IMR-90 (cell line): ENCODE data around the gene PELI3. TPM values are rescaled to one million over a fixed set of nuclear protein-coding genes. Genes with fewer than 3 reads are reported as not detected.

Source experiments
- ATAC-seq: fragments of 200-7000 bp; cut with Tn5 transposase; 2 replicates; pipeline ENCODE4 v1.9.1; 2020; ENCODE audit warnings: low read depth, mild to moderate bottlenecking, moderate library complexity
- BruUV-seq: library from RNA; stranded (reverse); fragments of 400-500 nt; replicated peaks from 2 replicates; lab custom pipeline; 2021; lab: Mats Ljungman, UMichigan
- CTCF ChIA-PET: fragments of 300-600 bp; formaldehyde crosslinking; extraction: SDS; loops from one replicate; lab custom pipeline; 2021; ENCODE audit warnings: antibody characterized with exemption; lab: Yijun Ruan, JAX
- POLR2A ChIA-PET: fragments of 300-600 bp; sonication (Branson Sonifier 250); formaldehyde crosslinking; loops from one replicate; lab custom pipeline; 2022; ENCODE audit warnings: antibody characterized with exemption; ENCODE audit not compliant: unreplicated experiment; lab: Charles Lee
- DNase-seq: peaks from one replicate; pipeline ENCODE4 v3.0.0; 2013
- H2AFZ ChIP-seq: replicated peaks from 2 replicates; pipeline ENCODE3; 2013; ENCODE audit warnings: low read length, mild to moderate bottlenecking; ENCODE audit not compliant: poor library complexity
- H2AK5ac ChIP-seq: 2 replicates; pipeline ENCODE4 v1.6.1; 2013; ENCODE audit warnings: low read depth, low read length, inconsistent platforms
- H2AK9ac ChIP-seq: replicated peaks from 2 replicates; pipeline ENCODE3; 2013; ENCODE audit warnings: mild to moderate bottlenecking, low read depth, low read length, moderate library complexity; ENCODE audit not compliant: poor library complexity
- H2BK120ac ChIP-seq: 2 replicates; pipeline ENCODE4 v1.6.1; 2013; ENCODE audit warnings: low read depth, low read length, inconsistent platforms
- H2BK15ac ChIP-seq: 3 replicates; pipeline ENCODE4 v1.6.1; 2013; ENCODE audit warnings: low read depth, low read length, inconsistent platforms
- H2BK20ac ChIP-seq: 2 replicates; pipeline ENCODE4 v1.6.1; 2013; ENCODE audit warnings: low read depth, mild to moderate bottlenecking, inconsistent platforms, low read length, moderate library complexity
- H2BK5ac ChIP-seq: 2 replicates; pipeline ENCODE4 v1.6.1; 2013; ENCODE audit warnings: mild to moderate bottlenecking, low read depth, low read length, inconsistent platforms; ENCODE audit not compliant: poor library complexity, severe bottlenecking
- H3K14ac ChIP-seq: replicated peaks from 2 replicates; pipeline ENCODE4 v1.6.1; 2013; ENCODE audit warnings: low read depth, low read length, inconsistent platforms
- H3K18ac ChIP-seq: 2 replicates; pipeline ENCODE4 v1.6.1; 2013; ENCODE audit warnings: low read depth, low read length, control low read depth
- H3K23ac ChIP-seq: 2 replicates; pipeline ENCODE4 v1.6.1; 2013; ENCODE audit warnings: low read depth, low read length, inconsistent platforms
- H3K27ac ChIP-seq: 2 replicates; pipeline ENCODE4 v1.5.1; 2013; ENCODE audit warnings: mild to moderate bottlenecking, control low read depth, low read length; ENCODE audit not compliant: insufficient read depth
- H3K27me3 ChIP-seq: 2 replicates; pipeline ENCODE4 v1.6.1; 2013; ENCODE audit warnings: low read length; ENCODE audit not compliant: control insufficient read depth, insufficient read depth
- H3K36me3 ChIP-seq: 2 replicates; pipeline ENCODE4 v1.6.1; 2013; ENCODE audit warnings: low read length, mixed read lengths; ENCODE audit not compliant: control insufficient read depth, insufficient read depth
- H3K4ac ChIP-seq: 2 replicates; pipeline ENCODE4 v1.6.1; 2013; ENCODE audit warnings: low read depth, low read length, inconsistent platforms
- H3K4me1 ChIP-seq: 2 replicates; pipeline ENCODE4 v1.6.1; 2013; ENCODE audit warnings: low read length, mixed read lengths; ENCODE audit not compliant: control insufficient read depth, insufficient read depth
- H3K4me2 ChIP-seq: 2 replicates; pipeline ENCODE4 v1.6.1; 2013; ENCODE audit warnings: low read depth, mild to moderate bottlenecking, control low read depth, low read length, moderate library complexity
- H3K4me3 ChIP-seq: 2 replicates; pipeline ENCODE4 v1.5.1; 2013; ENCODE audit warnings: low read depth, mild to moderate bottlenecking, control low read depth, low read length, moderate library complexity; ENCODE audit not compliant: insufficient read depth
- H3K56ac ChIP-seq: 2 replicates; pipeline ENCODE4 v1.6.1; 2013; ENCODE audit warnings: low read length, inconsistent platforms; ENCODE audit not compliant: insufficient read depth; ENCODE audit errors: extremely low read depth
- H3K79me1 ChIP-seq, 2 experiments: 2 replicates each; pipeline ENCODE4 v1.6.1; 2013; ENCODE audit warnings: low read length in 2 of 2, inconsistent platforms in 1 of 2, low read depth in 1 of 2
- H3K9ac ChIP-seq: 2 replicates; pipeline ENCODE4 v1.6.1; 2013; ENCODE audit warnings: low read depth, low read length, control low read depth
- H3K9me1 ChIP-seq: 2 replicates; pipeline ENCODE4 v1.6.1; 2013; ENCODE audit warnings: low read length, inconsistent platforms; ENCODE audit not compliant: insufficient read depth
- H3K9me3 ChIP-seq: 2 replicates; pipeline ENCODE4 v1.6.1; 2013; ENCODE audit warnings: low read length; ENCODE audit not compliant: control insufficient read depth, insufficient read depth
- H4K20me1 ChIP-seq: 2 replicates; pipeline ENCODE4 v1.6.1; 2013; ENCODE audit warnings: low read length, inconsistent platforms; ENCODE audit not compliant: insufficient read depth
- H4K5ac ChIP-seq: 2 replicates; pipeline ENCODE4 v1.6.1; 2013; ENCODE audit warnings: mild to moderate bottlenecking, low read depth, low read length, control low read depth
- H4K8ac ChIP-seq, 2 experiments: 2 replicates each; pipeline ENCODE4 v1.6.1; 2013; ENCODE audit warnings: low read depth in 2 of 2, low read length in 2 of 2, control low read depth in 1 of 2, inconsistent platforms in 1 of 2
- H4K91ac ChIP-seq: 2 replicates; pipeline ENCODE4 v1.6.1; 2013; ENCODE audit warnings: low read depth, low read length, inconsistent platforms; ENCODE audit not compliant: insufficient read depth
- CEBPB ChIP-seq: IDR thresholded peaks from 2 replicates; pipeline ENCODE4 v1.6.1; 2012; ENCODE audit warnings: low read depth, low read length, improper control_type of control experiment
- MAZ ChIP-seq: IDR thresholded peaks from 2 replicates; pipeline ENCODE4 v1.6.1; 2012; ENCODE audit warnings: low read depth, mild to moderate bottlenecking, low read length, improper control_type of control experiment, moderate library complexity, borderline replicate concordance
- MXI1 ChIP-seq: IDR thresholded peaks from 2 replicates; pipeline ENCODE4 v1.6.1; 2012; ENCODE audit warnings: low read depth, mild to moderate bottlenecking, low read length, moderate library complexity, borderline replicate concordance
- SMC3 ChIP-seq: fragments of 150-350 bp; IDR thresholded peaks from 2 replicates; pipeline ENCODE4 v1.6.1; 2016; ENCODE audit warnings: low read depth, mild to moderate bottlenecking, antibody characterized with exemption, low read length, moderate library complexity
- WGBS, 2 experiments: methylation state at CpG; one replicate each; pipeline versions ENCODE4 v1.1.5 to v1.1.7; 2013; ENCODE audit warnings: missing lambda C conversion rate in 2 of 2; ENCODE audit not compliant: insufficient read length in 1 of 2; ENCODE audit errors: extremely low coverage in 2 of 2; 5-methylcytosine and 5-hydroxymethylcytosine counted together
- dilution Hi-C: fragments of 300-500 bp; cut with HindIII; formaldehyde crosslinking; loops from one replicate; pipeline ENCODE4 v1.14.3; 2018; ENCODE audit warnings: low sequenced_read_pairs; ENCODE audit not compliant: unreplicated experiment
- in situ Hi-C: fragments of 300-500 bp; cut with MboI; formaldehyde crosslinking; loops from 3 replicates; pipeline ENCODE4 v1.14.3; 2019; ENCODE audit warnings: low sequenced_read_pairs, inconsistent platforms, mixed read lengths
- intact Hi-C: fragments of 100-400 bp; cut with micrococcal nuclease; formaldehyde crosslinking; loops from 2 replicates; pipeline ENCODE4 v1.10.0; 2022
- polyA plus RNA-seq, 3 experiments: library from polyadenylated mRNA; depleted of rRNA; stranded (reverse); fragments of >200 nt; gene quantifications; 2 replicates each; pipeline ENCODE4 v1.2.3, GENCODE V29; 2012; ENCODE audit warnings: low replicate concordance in 1 of 3
- total RNA-seq: library from RNA; depleted of rRNA; stranded (reverse); fragments of >200 nt; gene quantifications from 2 replicates; pipeline ENCODE4 v1.2.3, GENCODE V29; 2012
- TF ChIP-seq, protein P1 (sequence below): fragments of 150-350 bp; IDR thresholded peaks from 2 replicates; pipeline ENCODE4 v1.6.1; 2016; ENCODE audit warnings: low read depth, mild to moderate bottlenecking, low read length, moderate library complexity, borderline replicate concordance

PELI3 gene
- total and polyA plus RNA-seq, 2 of the 4 experiments (the other 2 are of a cell fraction) = 5.0 to 6.3 TPM

DNA sequence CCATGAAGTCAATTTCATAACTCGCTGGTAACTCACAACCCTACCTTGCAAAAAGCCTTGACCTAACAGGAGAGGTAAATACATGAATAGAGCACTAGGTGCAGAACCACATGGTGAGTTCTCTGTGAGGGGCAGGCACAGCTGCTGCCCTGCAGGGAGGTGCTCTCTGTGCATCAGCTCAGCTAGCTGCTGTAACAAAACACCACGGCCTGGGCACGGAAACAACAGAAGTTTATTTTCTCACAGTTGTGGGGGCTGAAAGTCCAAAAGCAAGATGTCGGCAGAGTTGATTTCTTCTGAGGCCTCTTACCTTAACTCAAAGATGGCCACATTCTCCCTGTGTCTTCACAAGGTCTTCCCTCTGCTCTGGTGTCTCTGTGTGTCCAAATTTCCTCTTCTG lies 15.0 kb upstream of the PELI3 start:
- in situ Hi-C loops (no loop called here), dilution Hi-C loops (no loop called here), intact Hi-C loops (no loop called here)
- Histone ChIP-seq H2BK5ac (no peak overlapping the region), H3K4me1 (no peaks in the 10 kb centered on the region), H2AK5ac (no peak overlapping the region), H3K4ac (no peak overlapping the region), H3K9me1 (no peaks in the 10 kb centered on the region), H3K18ac (no peak overlapping the region), H2BK20ac (no peak overlapping the region), H3K14ac (no peak overlapping the region), H3K4me3 (no peak overlapping the region), H3K4me2 (no peak overlapping the region), H3K36me3 (no peaks in the 10 kb centered on the region), H3K56ac (no peak overlapping the region), H2BK120ac (no peak overlapping the region), H3K27ac (no peak overlapping the region), H3K79me1 (no peaks in the 10 kb centered on the region), H2AFZ (no peak overlapping the region), H4K20me1 (no peaks in the 10 kb centered on the region), H4K5ac (no peak overlapping the region), H3K23ac (no peak overlapping the region), H2BK15ac (no peak overlapping the region), H2AK9ac (no peak overlapping the region), H4K8ac (no peak overlapping the region), H4K91ac (no peak overlapping the region), H3K9me3 (no peaks in the 10 kb centered on the region), H3K9ac (no peak overlapping the region), H3K27me3 (peaks cover 59% of the 10 kb centered on the region)
- TF ChIP-seq SMC3 = no peak
- no peak for TF ChIP-seq MAZ
- TF ChIP-seq MXI1 = no peak
- no peak for TF ChIP-seq CEBPB
- TF ChIP-seq, protein P1, sequence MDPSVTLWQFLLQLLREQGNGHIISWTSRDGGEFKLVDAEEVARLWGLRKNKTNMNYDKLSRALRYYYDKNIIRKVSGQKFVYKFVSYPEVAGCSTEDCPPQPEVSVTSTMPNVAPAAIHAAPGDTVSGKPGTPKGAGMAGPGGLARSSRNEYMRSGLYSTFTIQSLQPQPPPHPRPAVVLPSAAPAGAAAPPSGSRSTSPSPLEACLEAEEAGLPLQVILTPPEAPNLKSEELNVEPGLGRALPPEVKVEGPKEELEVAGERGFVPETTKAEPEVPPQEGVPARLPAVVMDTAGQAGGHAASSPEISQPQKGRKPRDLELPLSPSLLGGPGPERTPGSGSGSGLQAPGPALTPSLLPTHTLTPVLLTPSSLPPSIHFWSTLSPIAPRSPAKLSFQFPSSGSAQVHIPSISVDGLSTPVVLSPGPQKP = no peak
- ATAC-seq (no peak), DNase-seq (no peak)
- ChIA-PET CTCF (no interaction called here), POLR2A (no interaction called here)
- WGBS, 2 experiments = no CpG with 5 or more reads among the region's 4 CpGs
- no TSS peak for BruUV-seq
